Left renal cortex interstitium (tissue), 4 donors: ENCODE data around the gene KCNIP4. TPM values are rescaled to one million over a fixed set of nuclear protein-coding genes. Genes with fewer than 3 reads are reported as not detected.

ENCODE experiments used
- DNase-seq, 4 donors: peaks; one replicate each; pipeline ENCODE4 v3.0.0-alpha.2; 2013; ENCODE audit warnings: low read depth in 4 of 4, low spot score in 2 of 4, missing footprints in 1 of 4
- polyA plus RNA-seq, 4 donors: library from polyadenylated mRNA; unstranded; fragments of 120-200 nt; gene quantifications; one replicate each; pipeline ENCODE4 v1.2.1, GENCODE V29; 2013; ENCODE audit not compliant: insufficient read length in 4 of 4

The KCNIP4 gene
- polyA plus RNA-seq, 4 donors = 12.3 to 15.6 (median 13.9) TPM

GRCh38 chr4:20899591-20899990 lies 1049.0 kb downstream of the KCNIP4 start:
- no peak for DNase-seq

- no peak for DNase-seq
Observed at GRCh38 chr4:20895988-20896387, 1052.6 kb downstream of the KCNIP4 start.

DNA sequence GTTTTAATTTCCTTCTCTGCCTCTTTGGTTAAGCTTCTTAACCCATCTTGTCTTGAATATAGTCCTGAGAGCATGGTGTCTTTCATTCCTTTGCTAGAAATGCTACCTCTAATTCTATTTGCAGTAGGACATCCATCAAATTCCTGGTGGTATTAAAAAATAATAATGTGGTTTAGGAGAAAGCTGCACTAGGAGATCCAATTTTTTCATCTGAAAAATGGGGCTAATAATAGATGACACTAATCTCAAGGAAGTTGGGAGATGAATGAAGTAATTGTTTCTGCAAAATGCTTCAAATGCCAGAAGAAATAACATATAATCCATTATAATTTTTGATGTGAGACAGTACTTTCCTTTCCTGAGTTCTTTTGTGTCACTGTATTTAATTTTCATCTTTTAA lies 1053.4 kb downstream of the KCNIP4 start:
- no peak for DNase-seq

- no peak for DNase-seq
Observed at GRCh38 chr4:20890761-20891160, 1057.8 kb downstream of the KCNIP4 start.

- no peak for DNase-seq
Observed at GRCh38 chr4:20889901-20890300, 1058.7 kb downstream of the KCNIP4 start.

- no peak for DNase-seq
Observed at GRCh38 chr4:20883677-20884076, 1064.9 kb downstream of the KCNIP4 start.

GRCh38 chr4:20883231-20883630 lies 1065.3 kb downstream of the KCNIP4 start:
- no peak for DNase-seq

- DNase-seq = no peak
Observed at GRCh38 chr4:20882500-20882899, 1066.1 kb downstream of the KCNIP4 start.

GRCh38 chr4:20881658-20882057 lies 1066.9 kb downstream of the KCNIP4 start:
- DNase-seq = no peak

GRCh38 chr4:20878806-20879205 lies 1069.8 kb downstream of the KCNIP4 start:
- no peak for DNase-seq

DNA sequence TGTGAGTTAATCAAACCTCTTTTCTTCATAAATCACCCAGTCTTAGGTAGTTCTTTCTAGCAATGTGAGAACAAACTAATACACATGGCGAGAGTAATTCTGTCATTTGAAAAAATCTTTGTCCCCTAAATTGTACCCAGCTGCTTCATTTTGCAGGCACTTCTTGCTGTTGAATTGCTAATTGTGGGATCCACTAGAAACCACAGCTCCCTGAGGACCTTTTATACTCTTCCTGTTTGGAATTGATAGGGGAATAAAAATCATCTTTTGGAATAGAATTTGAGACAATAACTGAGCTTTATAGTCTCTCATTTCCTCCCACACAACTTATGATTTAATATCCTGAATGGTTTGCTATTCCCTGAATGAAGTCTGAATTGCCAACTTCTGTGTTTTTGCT lies 1078.1 kb downstream of the KCNIP4 start:
- no peak for DNase-seq

GRCh38 chr4:20868108-20868507 lies 1080.5 kb downstream of the KCNIP4 start:
- no peak for DNase-seq

DNA sequence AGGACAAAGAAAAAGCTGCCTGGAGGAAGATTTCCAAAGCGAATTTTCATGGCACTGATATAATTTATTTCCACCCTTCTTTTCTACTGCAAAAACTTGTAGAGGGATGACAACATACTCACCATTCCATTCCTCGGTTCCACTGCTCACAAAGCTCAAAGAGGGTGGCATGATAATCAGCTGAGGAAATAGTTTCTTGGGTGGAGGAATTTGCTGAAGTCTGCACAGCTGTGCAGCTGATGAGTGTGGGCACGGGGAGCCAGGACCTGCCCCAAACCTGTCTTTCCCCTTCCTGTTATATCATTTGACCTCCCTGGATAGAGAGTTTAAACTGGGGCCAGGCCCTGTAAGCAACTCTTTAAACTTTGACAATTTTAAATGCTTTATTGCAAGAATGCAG lies 1087.7 kb downstream of the KCNIP4 start:
- no peak for DNase-seq

GRCh38 chr4:20859097-20859781 lies 1089.3 kb downstream of the KCNIP4 start:
- no peak for DNase-seq

- DNase-seq = no peak
Observed at GRCh38 chr4:20857081-20857480, 1091.5 kb downstream of the KCNIP4 start.

- DNase-seq = no peak
Observed at GRCh38 chr4:20847124-20847747, 1101.3 kb downstream of the KCNIP4 start.

DNA sequence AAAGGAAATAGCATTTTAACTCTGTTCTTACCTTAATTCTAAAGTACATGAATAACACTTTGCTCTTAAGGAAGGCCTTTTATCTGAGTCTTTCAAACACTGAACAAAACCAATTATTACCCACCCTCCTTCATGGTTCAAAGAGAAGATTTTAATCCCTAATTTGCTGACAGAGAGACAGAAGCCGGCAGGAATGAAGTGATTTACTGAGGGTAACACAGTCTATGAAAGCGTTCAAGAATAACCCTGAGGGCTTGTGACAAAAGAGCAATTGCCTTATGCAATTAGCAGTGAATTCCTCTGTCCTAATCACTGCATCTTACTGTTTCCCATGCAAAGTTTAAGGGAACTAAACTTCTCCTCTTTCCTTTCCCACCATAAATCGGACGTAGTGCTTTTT lies 1104.3 kb downstream of the KCNIP4 start:
- no peak for DNase-seq

GRCh38 chr4:20840648-20841190 lies 1107.9 kb downstream of the KCNIP4 start:
- no peak for DNase-seq

DNA sequence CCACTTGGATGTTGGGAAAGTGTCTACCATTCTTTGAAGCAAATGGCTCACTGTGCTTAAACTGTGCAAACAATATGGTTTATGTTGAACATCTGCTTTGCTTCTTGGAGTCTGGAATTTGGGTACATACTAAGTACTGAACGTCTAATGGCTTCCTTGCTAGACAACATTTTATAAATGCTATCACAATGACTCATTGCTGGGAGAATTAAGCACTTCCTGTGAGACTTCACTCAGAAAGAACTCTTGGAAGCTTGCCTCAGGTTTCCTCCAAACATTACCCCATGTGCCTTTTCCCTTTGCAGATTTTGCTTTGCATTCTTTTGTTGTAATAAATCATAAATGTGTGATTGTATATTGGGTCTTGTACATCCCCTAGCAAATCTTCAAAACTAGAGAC lies 1108.6 kb downstream of the KCNIP4 start:
- DNase-seq = no peak

DNA sequence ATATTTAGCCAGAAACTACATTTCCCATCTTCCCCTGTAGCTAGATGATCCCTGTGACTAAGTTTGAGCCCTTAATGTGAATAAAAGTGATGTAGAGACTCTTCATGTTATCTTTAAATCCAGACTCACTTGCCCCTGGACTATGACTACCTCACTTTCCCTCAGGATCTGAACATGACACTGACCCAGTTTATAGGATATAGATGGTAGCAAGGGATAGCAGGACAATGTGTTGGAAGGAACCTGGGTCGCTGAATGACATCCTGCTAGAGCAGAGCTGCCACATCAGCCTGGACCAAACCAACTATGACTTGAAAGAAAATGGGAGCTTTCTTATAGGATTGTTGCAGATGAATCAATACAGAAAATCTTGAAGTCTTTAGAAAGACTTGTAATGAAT lies 1110.1 kb downstream of the KCNIP4 start:
- DNase-seq = no peak

DNA sequence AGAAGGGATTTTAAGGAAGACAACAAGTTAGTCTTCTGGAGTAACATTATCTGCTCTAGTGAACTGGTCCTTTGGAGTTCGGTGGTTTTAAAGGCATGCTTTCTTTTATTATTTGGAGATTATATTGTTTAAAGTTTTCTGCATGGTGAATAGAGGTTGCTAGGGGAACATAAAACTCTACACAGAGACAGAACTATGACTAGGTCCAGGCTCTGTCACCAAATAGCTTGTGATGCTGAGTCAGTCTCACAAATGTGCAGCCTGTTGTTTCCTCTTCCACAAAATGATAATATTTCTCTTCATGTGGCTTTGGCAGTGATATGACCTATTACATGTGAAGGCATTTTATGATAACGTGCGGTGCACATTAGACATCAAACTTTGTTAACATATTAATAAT lies 1115.7 kb downstream of the KCNIP4 start:
- no peak for DNase-seq

DNA sequence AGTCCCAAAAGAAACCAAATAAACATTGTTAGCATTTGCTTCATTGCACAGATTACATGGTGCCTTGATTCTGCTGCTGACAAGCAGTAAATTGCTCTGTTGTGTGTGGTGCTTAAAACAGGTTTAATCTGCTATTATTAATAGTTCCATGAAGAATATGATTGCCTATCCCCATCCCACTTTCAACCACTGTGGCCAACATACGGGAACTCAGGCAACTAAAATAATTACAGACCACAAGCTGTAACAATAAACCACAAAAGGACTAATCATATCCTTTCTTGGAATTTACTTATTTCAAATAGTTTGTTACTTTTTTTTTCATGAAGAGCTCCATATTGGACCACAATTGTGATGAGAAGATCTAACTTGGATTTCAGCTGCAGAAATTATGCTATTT lies 1116.8 kb downstream of the KCNIP4 start:
- DNase-seq = no peak
